NT2/D1 (cell line): Measurements from ENCODE around the gene TENM3.
"Not testable (repeated sequence)": the region's sequence is repeated elsewhere in the genome, so short reads cannot be mapped to it uniquely, and the experiment has no call there.

ENCODE experiments used
- DNase-seq: peaks from one replicate; pipeline ENCODE4 v3.0.0-alpha.2; 2011; ENCODE audit warnings: low read depth, low spot score
- H3K27me3 ChIP-seq: 2 replicates; pipeline ENCODE4 v1.6.0; 2011; ENCODE audit warnings: mild to moderate bottlenecking; ENCODE audit not compliant: insufficient read length, insufficient read depth
- H3K36me3 ChIP-seq: 2 replicates; pipeline ENCODE4 v1.6.1; 2011; ENCODE audit warnings: mild to moderate bottlenecking, low read length, mixed read lengths; ENCODE audit not compliant: insufficient read depth, insufficient read length
- H3K4me1 ChIP-seq: 2 replicates; pipeline ENCODE4 v1.5.1; 2011; ENCODE audit not compliant: insufficient read depth, insufficient read length
- H3K4me3 ChIP-seq: 2 replicates; pipeline ENCODE4 v1.5.1; 2011; ENCODE audit warnings: low read depth; ENCODE audit not compliant: insufficient read length
- H3K9ac ChIP-seq: 2 replicates; pipeline ENCODE4 v1.6.0; 2011; ENCODE audit warnings: low read depth; ENCODE audit not compliant: insufficient read length
- H3K9me3 ChIP-seq: 2 replicates; pipeline ENCODE4 v1.5.1; 2011; ENCODE audit warnings: mild to moderate bottlenecking, low read length; ENCODE audit not compliant: insufficient read depth
- SUZ12 ChIP-seq: IDR thresholded peaks from 2 replicates; pipeline ENCODE4 v1.6.1; 2011; ENCODE audit not compliant: insufficient read length, insufficient read depth; ENCODE audit errors: extremely low read depth
- YY1 ChIP-seq: IDR thresholded peaks from 2 replicates; pipeline ENCODE4 v1.6.1; 2011; ENCODE audit not compliant: insufficient read length, insufficient read depth
- ZNF274 ChIP-seq: IDR thresholded peaks from 2 replicates; pipeline ENCODE4 v1.6.1; 2011; ENCODE audit warnings: mild to moderate bottlenecking, low read depth, low read length

TENM3 gene

GRCh38 chr4:182809417-182810102 is 566.4 kb downstream of the TENM3 start:
- Histone ChIP-seq H3K9me3 (peaks cover 28% of the 10 kb centered on the region; the same call in 1 of the 2 replicates), H3K4me3 (no peak overlapping the region), H3K36me3 (no peaks in the 10 kb centered on the region), H3K4me1 (no peaks in the 10 kb centered on the region), H3K9ac (no peak overlapping the region), H3K27me3 (no peaks in the 10 kb centered on the region)
- no peak for TF ChIP-seq ZNF274
- TF ChIP-seq SUZ12: no peak
- TF ChIP-seq YY1: no peak
- DNase-seq: no peak

- H3K36me3 ChIP-seq: no peaks in the 10 kb centered on the region
- no peak overlapping the region for H3K4me3 ChIP-seq
- no peak for DNase-seq
- H3K9me3 ChIP-seq: peaks cover 28% of the 10 kb centered on the region; the same call in 1 of the 2 replicates
- H3K4me1 ChIP-seq: no peaks in the 10 kb centered on the region
- no peaks in the 10 kb centered on the region for H3K27me3 ChIP-seq
- no peak for TF ChIP-seq ZNF274
- no peak for TF ChIP-seq SUZ12
- no peak for TF ChIP-seq YY1
- H3K9ac ChIP-seq: no peak overlapping the region
These were observed 567.0 kb downstream of the TENM3 start for GRCh38 chr4:182810103-182810615.

DNA sequence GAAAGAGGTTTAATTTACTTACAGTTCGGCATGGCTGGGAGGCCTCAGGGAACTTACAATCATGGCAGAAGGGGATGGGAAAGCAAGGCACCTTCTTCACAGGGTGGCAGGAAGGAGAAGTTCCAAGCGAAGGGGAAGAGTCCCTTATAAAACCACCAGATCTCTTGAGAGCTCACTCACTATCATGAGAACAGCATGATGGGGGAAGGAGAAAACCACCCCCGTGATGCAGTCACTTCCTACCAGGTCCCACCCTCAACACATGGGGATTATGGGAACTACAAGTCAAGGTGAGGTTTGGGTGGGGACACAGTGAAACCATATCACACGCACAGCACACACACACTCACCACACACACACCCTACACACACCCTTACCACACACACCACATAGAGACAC is 569.7 kb downstream of the TENM3 start:
- peaks cover 28% of the 10 kb centered on the region; the same call in 1 of the 2 replicates for H3K9me3 ChIP-seq
- no peak overlapping the region for H3K9ac ChIP-seq
- no peak overlapping the region for H3K4me3 ChIP-seq
- no peaks in the 10 kb centered on the region for H3K36me3 ChIP-seq
- no peak for TF ChIP-seq SUZ12
- no peak for TF ChIP-seq ZNF274
- no peak for TF ChIP-seq YY1
- no peak for DNase-seq
- no peaks in the 10 kb centered on the region for H3K27me3 ChIP-seq
- H3K4me1 ChIP-seq: no peaks in the 10 kb centered on the region

DNA sequence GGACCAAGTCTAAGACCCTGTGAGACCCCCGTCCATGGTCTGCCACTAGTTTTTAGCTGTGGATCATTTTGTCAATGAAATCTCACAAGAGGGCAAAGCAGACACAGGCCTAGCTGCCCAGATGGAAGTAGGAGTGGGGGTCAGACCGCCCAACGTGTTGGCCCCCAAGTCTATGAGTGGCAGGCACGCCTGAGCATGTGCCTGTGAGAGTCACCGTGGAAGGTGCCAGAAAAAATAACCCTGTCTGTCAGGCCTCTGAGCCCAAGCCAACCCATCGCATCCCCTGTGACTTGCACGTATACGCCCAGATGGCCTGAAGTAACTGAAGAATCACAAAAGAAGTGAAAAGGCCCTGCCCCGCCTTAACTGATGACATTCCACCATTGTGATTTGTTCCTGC is 570.9 kb downstream of the TENM3 start:
- not testable (repeated sequence) for H3K4me3 ChIP-seq, H3K36me3 ChIP-seq, DNase-seq, H3K27me3 ChIP-seq, H3K9ac ChIP-seq, H3K4me1 ChIP-seq
- peaks cover 21% of the 10 kb centered on the region; the same call in 1 of the 2 replicates for H3K9me3 ChIP-seq

DNA sequence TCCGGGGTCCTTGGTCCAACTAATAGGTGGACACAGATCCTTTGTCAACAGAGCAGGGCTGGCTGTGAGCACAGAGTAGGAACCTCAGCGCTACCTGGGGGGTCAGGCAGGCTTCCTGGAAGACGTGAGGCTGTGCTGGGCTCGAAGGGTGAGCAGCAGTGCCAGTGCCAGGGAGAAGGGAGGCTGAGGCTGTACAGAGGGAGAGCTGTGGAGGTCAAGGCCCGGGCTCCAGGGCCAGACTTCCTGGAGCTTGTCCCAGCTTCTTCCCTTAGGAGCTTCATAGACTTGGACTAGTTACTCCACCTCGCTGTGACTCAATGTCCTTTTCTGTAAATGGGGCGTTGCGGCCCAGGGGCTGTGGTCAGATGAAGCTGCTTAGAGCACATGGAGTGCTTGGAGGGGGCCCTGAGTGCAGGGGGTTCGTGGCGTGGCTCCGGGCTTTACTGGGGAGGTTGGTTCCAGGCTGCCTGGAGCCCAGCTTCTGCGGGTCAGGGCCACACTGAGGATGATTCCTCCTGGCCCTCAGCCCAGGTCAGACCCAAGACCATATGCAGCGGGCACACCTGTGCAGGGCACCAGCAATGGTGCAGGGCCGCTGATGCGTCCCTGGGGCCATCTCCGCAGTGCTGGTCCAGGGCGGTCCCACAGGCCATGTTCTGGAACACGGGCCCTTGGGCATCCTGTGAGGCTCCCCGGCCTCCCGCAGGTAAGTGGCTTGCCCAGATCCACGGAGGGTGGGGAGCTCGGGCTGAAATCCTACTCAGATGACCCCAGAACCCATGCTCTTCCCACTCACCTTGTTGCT is 575.9 kb downstream of the TENM3 start:
- Histone ChIP-seq H3K4me3 (no peak overlapping the region), H3K9ac (no peak overlapping the region), H3K9me3 (no peaks in the 10 kb centered on the region), H3K36me3 (no peaks in the 10 kb centered on the region), H3K27me3 (no peaks in the 10 kb centered on the region), H3K4me1 (no peaks in the 10 kb centered on the region)
- TF ChIP-seq ZNF274 (no peak), YY1 (no peak), SUZ12 (no peak)
- no peak for DNase-seq

GRCh38 chr4:182819751-182820150 is 576.5 kb downstream of the TENM3 start:
- Histone ChIP-seq H3K9ac (no peak overlapping the region), H3K9me3 (no peaks in the 10 kb centered on the region), H3K4me3 (no peak overlapping the region), H3K4me1 (no peaks in the 10 kb centered on the region), H3K36me3 (no peaks in the 10 kb centered on the region), H3K27me3 (no peaks in the 10 kb centered on the region)
- TF ChIP-seq SUZ12 (no peak), YY1 (no peak), ZNF274 (no peak)
- no peak for DNase-seq

GRCh38 chr4:182822554-182822953 is 579.4 kb downstream of the TENM3 start:
- peaks cover 11% of the 10 kb centered on the region for H3K4me1 ChIP-seq
- H3K27me3 ChIP-seq: no peaks in the 10 kb centered on the region
- H3K9me3 ChIP-seq: no peaks in the 10 kb centered on the region
- no peaks in the 10 kb centered on the region for H3K36me3 ChIP-seq
- no peak overlapping the region for H3K4me3 ChIP-seq
- TF ChIP-seq SUZ12 (no peak), YY1 (no peak), ZNF274 (no peak)
- DNase-seq: no peak
- H3K9ac ChIP-seq: no peak overlapping the region

DNA sequence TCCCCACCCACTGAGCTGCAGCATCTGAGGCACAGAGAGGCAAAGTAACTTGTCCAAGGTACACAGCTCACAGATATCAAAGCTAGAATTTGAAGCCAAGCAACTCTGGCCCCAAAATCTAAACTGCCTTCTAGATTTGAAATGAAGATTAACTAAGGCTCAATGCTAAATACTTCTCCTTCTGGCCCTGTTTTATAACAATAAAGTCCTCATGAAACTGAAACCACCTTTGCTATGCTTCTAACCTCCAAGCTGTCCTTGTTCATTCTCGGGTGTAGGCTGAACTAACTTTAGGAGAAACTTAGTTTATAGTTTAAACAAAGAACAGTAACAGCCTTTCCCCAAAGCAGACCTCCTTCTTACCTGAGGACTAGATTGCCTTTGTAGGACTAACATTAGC is 580.4 kb downstream of the TENM3 start:
- no peak for DNase-seq
- Histone ChIP-seq H3K9me3 (no peaks in the 10 kb centered on the region), H3K27me3 (no peaks in the 10 kb centered on the region), H3K9ac (no peak overlapping the region), H3K36me3 (no peaks in the 10 kb centered on the region), H3K4me3 (no peak overlapping the region), H3K4me1 (peaks cover 15% of the 10 kb centered on the region)
- TF ChIP-seq SUZ12: no peak
- no peak for TF ChIP-seq YY1
